Right atrium auricular region (tissue), 2 donors: ENCODE measurements around the gene CACNB3. TPM values are rescaled to one million over a fixed set of nuclear protein-coding genes. Genes with fewer than 3 reads are reported as not detected.
A peak's percentile ranks its signal among the peaks of the same experiment; 100 is the strongest.

Experiments used
- DNase-seq: peaks from one replicate; pipeline ENCODE4 v3.0.0-alpha.2; 2019; ENCODE audit warnings: low spot score
- H3K27ac ChIP-seq, 2 donors: fragments of 200-600 bp; sonication (generic); 1 replicate in 1 of 2; 2 replicates in 1 of 2; pipeline ENCODE4 v1.5.1; 2016 to 2019
- H3K27me3 ChIP-seq, 2 donors: fragments of 200-600 bp; sonication (generic); one replicate each; pipeline versions ENCODE4 v1.5.1 to v1.6.0; 2017 to 2019
- H3K36me3 ChIP-seq: fragments of 200-600 bp; sonication (generic); one replicate; pipeline ENCODE4 v1.5.1; 2016
- H3K4me1 ChIP-seq, 2 donors: fragments of 200-600 bp; sonication (generic); one replicate each; pipeline versions ENCODE4 v1.5.1 to v1.6.0; 2017 to 2019
- H3K4me3 ChIP-seq, 2 donors: fragments of 200-600 bp; sonication (generic); 1 replicate in 1 of 2; 2 replicates in 1 of 2; pipeline ENCODE4 v1.5.1; 2017 to 2019; ENCODE audit warnings: mild to moderate bottlenecking in 1 of 2, moderate library complexity in 1 of 2
- H3K9me3 ChIP-seq, 2 donors: fragments of 200-600 bp; sonication (generic); one replicate each; pipeline ENCODE4 v1.5.1; 2019
- total RNA-seq, 2 donors: library from RNA; depleted of rRNA; stranded (reverse); fragments of >200 nt; gene quantifications; one replicate each; pipeline ENCODE4 v1.1.0, GENCODE V29; 2016
- TF ChIP-seq, protein P1 (sequence below), 2 donors: fragments of 200-600 bp; sonication (generic); IDR thresholded peaks; one replicate each; pipeline ENCODE4 v1.5.1; 2019; ENCODE audit warnings: antibody characterized with exemption in 2 of 2

CACNB3 gene
- total RNA-seq, 2 donors from 2014 or later, result 6.1 to 7.0 TPM

- DNase-seq, result no peak
- TF ChIP-seq, protein P1, sequence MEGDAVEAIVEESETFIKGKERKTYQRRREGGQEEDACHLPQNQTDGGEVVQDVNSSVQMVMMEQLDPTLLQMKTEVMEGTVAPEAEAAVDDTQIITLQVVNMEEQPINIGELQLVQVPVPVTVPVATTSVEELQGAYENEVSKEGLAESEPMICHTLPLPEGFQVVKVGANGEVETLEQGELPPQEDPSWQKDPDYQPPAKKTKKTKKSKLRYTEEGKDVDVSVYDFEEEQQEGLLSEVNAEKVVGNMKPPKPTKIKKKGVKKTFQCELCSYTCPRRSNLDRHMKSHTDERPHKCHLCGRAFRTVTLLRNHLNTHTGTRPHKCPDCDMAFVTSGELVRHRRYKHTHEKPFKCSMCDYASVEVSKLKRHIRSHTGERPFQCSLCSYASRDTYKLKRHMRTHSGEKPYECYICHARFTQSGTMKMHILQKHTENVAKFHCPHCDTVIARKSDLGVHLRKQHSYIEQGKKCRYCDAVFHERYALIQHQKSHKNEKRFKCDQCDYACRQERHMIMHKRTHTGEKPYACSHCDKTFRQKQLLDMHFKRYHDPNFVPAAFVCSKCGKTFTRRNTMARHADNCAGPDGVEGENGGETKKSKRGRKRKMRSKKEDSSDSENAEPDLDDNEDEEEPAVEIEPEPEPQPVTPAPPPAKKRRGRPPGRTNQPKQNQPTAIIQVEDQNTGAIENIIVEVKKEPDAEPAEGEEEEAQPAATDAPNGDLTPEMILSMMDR (IDR thresholded peaks at IDR 0.05), result no peak
- H3K4me1 ChIP-seq, result peaks cover 0 to 10% of the 10 kb centered on the region in 2 donors
Measured at GRCh38 chr12:48863291-48863690, 45.0 kb downstream of the CACNB3 start.

GRCh38 chr12:48865281-48866051, 47.2 kb downstream of the CACNB3 start, which contains the start of gene RND1:
RND1 (minus strand) TSS chr12:48865870; CDS start chr12:48865767, 103 bp downstream.
- Histone ChIP-seq H3K27ac (peak within 1 kb of the TSS in 1 of 2 donors; percentile 48), H3K9me3 (no peaks in the 10 kb centered on the region), H3K4me3 (peak within 1 kb of the TSS; percentile 48 to 68), H3K36me3 (no peaks in the 10 kb centered on the region), H3K27me3 (no peaks in the 10 kb centered on the region), H3K4me1 (peaks cover 0 to 10% of the 10 kb centered on the region in 2 donors)
- peak; percentile 96 for DNase-seq
- TF ChIP-seq, protein P1 (IDR thresholded peaks at IDR 0.05), result peak in 1 of 2 donors; percentile 32

More at GRCh38 chr12:48863291-48863690, 45.0 kb downstream of the CACNB3 start:
- no peak overlapping the region for H3K4me3 ChIP-seq
- H3K9me3 ChIP-seq, result no peaks in the 10 kb centered on the region
- no peaks in the 10 kb centered on the region for H3K27me3 ChIP-seq
- H3K36me3 ChIP-seq, result no peaks in the 10 kb centered on the region
- H3K27ac ChIP-seq, result no peak overlapping the region

DNA sequence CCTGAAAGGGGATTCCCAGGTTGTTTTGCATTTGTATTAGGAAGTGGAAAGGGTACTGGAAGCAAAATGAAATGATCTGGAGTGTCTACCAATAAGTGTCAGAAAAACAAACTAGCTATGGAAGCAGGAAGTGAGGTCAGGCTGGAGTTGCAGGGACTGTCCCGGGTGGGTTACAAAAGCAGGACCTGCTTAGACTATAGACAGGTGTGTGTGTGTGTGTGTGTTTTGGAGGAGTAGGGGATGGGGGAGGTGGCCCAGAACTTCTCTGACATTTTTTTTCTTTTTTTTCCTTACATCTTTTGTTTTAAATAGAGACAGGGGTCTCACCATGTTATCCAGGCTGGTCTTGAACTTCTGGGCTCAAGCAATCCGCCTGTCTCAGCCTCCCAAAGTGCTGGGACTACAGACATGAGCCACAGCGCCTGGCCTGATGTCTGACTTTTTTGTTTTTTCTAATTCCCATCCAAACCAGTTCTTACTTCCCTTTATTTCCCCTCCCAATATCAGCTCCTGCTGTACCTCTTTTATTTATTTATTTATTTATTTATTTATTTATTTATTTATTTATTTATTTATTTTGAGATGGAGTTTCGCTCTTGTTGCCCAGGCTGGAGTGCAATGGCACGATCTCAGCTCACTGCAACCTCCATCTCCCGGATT, 47.9 kb downstream of the CACNB3 start:
- TF ChIP-seq, protein P1 (IDR thresholded peaks at IDR 0.05), result no peak
- Histone ChIP-seq H3K27me3 (no peaks in the 10 kb centered on the region), H3K9me3 (no peaks in the 10 kb centered on the region), H3K4me3 (peak overlapping the region; percentile 48 to 68), H3K36me3 (no peaks in the 10 kb centered on the region), H3K4me1 (peaks cover 0 to 10% of the 10 kb centered on the region in 2 donors), H3K27ac (no peak overlapping the region)
- DNase-seq, result no peak

GRCh38 chr12:48868451-48868850, 50.2 kb downstream of the CACNB3 start:
- Histone ChIP-seq H3K27me3 (no peaks in the 10 kb centered on the region), H3K4me1 (peaks cover 0 to 10% of the 10 kb centered on the region in 2 donors), H3K4me3 (no peak overlapping the region), H3K27ac (no peak overlapping the region), H3K9me3 (no peaks in the 10 kb centered on the region), H3K36me3 (no peaks in the 10 kb centered on the region)
- TF ChIP-seq, protein P1 (IDR thresholded peaks at IDR 0.05), result no peak
- no peak for DNase-seq

- Histone ChIP-seq H3K27ac (no peak overlapping the region), H3K9me3 (no peaks in the 10 kb centered on the region), H3K4me3 (no peak overlapping the region), H3K27me3 (no peaks in the 10 kb centered on the region), H3K36me3 (no peaks in the 10 kb centered on the region), H3K4me1 (peaks cover 0 to 10% of the 10 kb centered on the region in 2 donors)
- DNase-seq, result no peak
- TF ChIP-seq, protein P1 (IDR thresholded peaks at IDR 0.05), result no peak
Measured at GRCh38 chr12:48869191-48869590, 50.9 kb downstream of the CACNB3 start.
